Peyer's patch (tissue), 4 donors: Measurements from ENCODE around the gene NOTUM.

Experiments used
- CTCF ChIP-seq, 6 experiments: fragments of 450-650 bp in 4 of 6; fragments of 200-600 bp in 2 of 6; sonication (generic) in 1 of 6; IDR thresholded peaks; one replicate each; pipeline ENCODE4 v1.5.1; 2017 to 2019; ENCODE audit warnings: antibody characterized with exemption in 6 of 6, mild to moderate bottlenecking in 3 of 6, moderate library complexity in 1 of 6
- POLR2A ChIP-seq, 2 donors: fragments of 450-650 bp; IDR thresholded peaks; one replicate each; pipeline ENCODE4 v1.5.1; 2017; ENCODE audit warnings: antibody characterized with exemption in 2 of 2, mild to moderate bottlenecking in 2 of 2, moderate library complexity in 2 of 2

GRCh38 chr17:81939881-81940385 lies 21.1 kb downstream of the NOTUM start:
- TF ChIP-seq POLR2A (IDR thresholded peaks at IDR 0.05): no peak
- no peak for TF ChIP-seq CTCF (IDR thresholded peaks at IDR 0.05)
